Central memory CD8-positive, alpha-beta T cell (primary cell): ENCODE data around the gene CLASP1.
"Not testable (repeated sequence)": the region's sequence is repeated elsewhere in the genome, so short reads cannot be mapped to it uniquely, and the experiment has no call there.

Experiments used
- ATAC-seq: fragments of 150-1000 bp; cut with Tn5 transposase; replicated peaks from 2 replicates; pipeline ENCODE4 v1.10.0; 2022; ENCODE audit warnings: mild to moderate bottlenecking, moderate FRiP score, moderate number of reproducible peaks; ENCODE audit not compliant: poor library complexity, severe bottlenecking; ENCODE audit errors: extremely low read depth
- DNase-seq, 2 donors: peaks; one replicate each; pipeline ENCODE4 v3.0.0; 2021; ENCODE audit warnings: low spot score in 2 of 2
- H3K27ac Mint-ChIP-seq: one replicate; pipeline ENCODE4 v1.8.0; 2022; ENCODE audit warnings: low read depth, mild to moderate bottlenecking, moderate library complexity, mixed read lengths
- H3K27me3 Mint-ChIP-seq: one replicate; pipeline ENCODE4 v1.8.0; 2022; ENCODE audit warnings: mixed read lengths
- H3K36me3 Mint-ChIP-seq: one replicate; pipeline ENCODE4 v1.8.0; 2022; ENCODE audit warnings: mild to moderate bottlenecking, moderate library complexity, mixed read lengths; ENCODE audit not compliant: insufficient read depth
- H3K4me1 Mint-ChIP-seq: one replicate; pipeline ENCODE4 v1.8.0; 2022; ENCODE audit warnings: mixed read lengths
- H3K4me3 Mint-ChIP-seq: one replicate; pipeline ENCODE4 v1.8.0; 2022; ENCODE audit warnings: mild to moderate bottlenecking, moderate library complexity, mixed read lengths
- H3K9me3 Mint-ChIP-seq: one replicate; pipeline ENCODE4 v1.8.0; 2022; ENCODE audit warnings: mixed read lengths

CLASP1 gene

GRCh38 chr2:121321476-121321875 lies 327.8 kb downstream of the CLASP1 start:
- no peaks in the 10 kb centered on the region for H3K36me3 Mint-ChIP-seq
- ATAC-seq (no peak), DNase-seq (no peak)
- H3K27ac Mint-ChIP-seq: no peak overlapping the region
- H3K4me3 Mint-ChIP-seq: no peak overlapping the region
- no peaks in the 10 kb centered on the region for H3K27me3 Mint-ChIP-seq
- H3K9me3 Mint-ChIP-seq: no peaks in the 10 kb centered on the region
- peaks cover 6% of the 10 kb centered on the region for H3K4me1 Mint-ChIP-seq

GRCh38 chr2:121319941-121320340 lies 329.3 kb downstream of the CLASP1 start:
- Mint-ChIP-seq H3K27me3 (no peaks in the 10 kb centered on the region), H3K4me3 (no peak overlapping the region), H3K4me1 (no peaks in the 10 kb centered on the region), H3K9me3 (no peaks in the 10 kb centered on the region), H3K27ac (no peak overlapping the region), H3K36me3 (no peaks in the 10 kb centered on the region)
- ATAC-seq (no peak), DNase-seq (no peak)

DNA sequence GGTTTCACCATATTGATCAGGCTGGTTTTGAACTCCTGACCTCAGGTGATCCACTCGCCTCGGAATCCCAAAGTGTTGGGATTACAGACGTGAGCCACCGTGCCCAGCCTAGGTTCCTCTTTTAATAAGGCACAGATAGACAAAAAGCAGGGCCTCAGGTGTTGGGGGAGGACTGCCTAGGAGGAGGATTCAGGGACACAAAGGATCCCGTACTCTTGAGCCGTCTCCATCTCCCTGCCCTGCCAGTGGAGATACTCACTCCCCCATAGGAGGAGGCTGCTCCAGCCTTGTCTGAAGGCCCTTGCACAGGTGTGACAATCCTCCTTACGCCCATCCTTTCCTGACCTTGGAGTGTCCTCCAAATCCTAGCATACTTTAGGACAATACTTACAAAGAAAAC lies 332.3 kb downstream of the CLASP1 start:
- H3K27ac Mint-ChIP-seq: no peak overlapping the region
- H3K4me1 Mint-ChIP-seq: no peaks in the 10 kb centered on the region
- no peaks in the 10 kb centered on the region for H3K36me3 Mint-ChIP-seq
- no peak for DNase-seq
- no peak overlapping the region for H3K4me3 Mint-ChIP-seq
- no peak for ATAC-seq
- H3K9me3 Mint-ChIP-seq: no peaks in the 10 kb centered on the region
- H3K27me3 Mint-ChIP-seq: no peaks in the 10 kb centered on the region

DNA sequence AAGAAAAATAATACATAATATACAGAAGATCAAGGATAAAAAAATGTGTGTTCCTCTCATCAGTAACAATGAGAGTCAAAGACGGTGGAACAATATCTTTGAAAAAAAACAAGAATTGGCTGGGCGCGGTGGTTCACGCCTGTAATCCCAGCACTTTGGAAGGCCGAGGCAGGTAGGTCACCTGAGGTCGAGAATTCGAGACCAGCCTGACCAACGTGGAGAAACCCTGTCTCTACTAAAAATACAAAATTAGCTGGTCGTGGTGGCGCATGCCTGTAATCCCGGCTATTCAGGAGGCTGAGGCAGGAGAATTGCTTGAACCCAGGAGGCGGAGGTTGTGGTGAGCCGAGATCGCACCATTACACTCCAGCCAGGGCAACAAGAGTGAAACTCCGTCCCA lies 335.6 kb downstream of the CLASP1 start:
- peaks cover 16% of the 10 kb centered on the region for H3K4me1 Mint-ChIP-seq
- H3K4me3 Mint-ChIP-seq: not testable (repeated sequence)

GRCh38 chr2:121309801-121310200 lies 339.5 kb downstream of the CLASP1 start:
- peak overlapping the region; percentile 98 for H3K27ac Mint-ChIP-seq
- peaks cover 20% of the 10 kb centered on the region for H3K4me1 Mint-ChIP-seq
- peak in 1 of 2 donors; percentile 25 for DNase-seq
- no peaks in the 10 kb centered on the region for H3K9me3 Mint-ChIP-seq
- H3K36me3 Mint-ChIP-seq: peaks cover 9% of the 10 kb centered on the region
- H3K27me3 Mint-ChIP-seq: peaks cover 16% of the 10 kb centered on the region
- no peak overlapping the region for H3K4me3 Mint-ChIP-seq
- ATAC-seq: peak; percentile 96

More for the DNA sequence above, 335.6 kb downstream of the CLASP1 start:
- H3K27me3 Mint-ChIP-seq, H3K27ac Mint-ChIP-seq, H3K36me3 Mint-ChIP-seq, H3K9me3 Mint-ChIP-seq, ATAC-seq, DNase-seq: not testable (repeated sequence)

GRCh38 chr2:121309323-121309722 lies 339.9 kb downstream of the CLASP1 start:
- no peak for DNase-seq
- Mint-ChIP-seq H3K9me3 (no peaks in the 10 kb centered on the region), H3K36me3 (peaks cover 9% of the 10 kb centered on the region), H3K27ac (peak overlapping the region; percentile 98), H3K4me1 (peaks cover 20% of the 10 kb centered on the region), H3K27me3 (peaks cover 20% of the 10 kb centered on the region), H3K4me3 (no peak overlapping the region)
- no peak for ATAC-seq

DNA sequence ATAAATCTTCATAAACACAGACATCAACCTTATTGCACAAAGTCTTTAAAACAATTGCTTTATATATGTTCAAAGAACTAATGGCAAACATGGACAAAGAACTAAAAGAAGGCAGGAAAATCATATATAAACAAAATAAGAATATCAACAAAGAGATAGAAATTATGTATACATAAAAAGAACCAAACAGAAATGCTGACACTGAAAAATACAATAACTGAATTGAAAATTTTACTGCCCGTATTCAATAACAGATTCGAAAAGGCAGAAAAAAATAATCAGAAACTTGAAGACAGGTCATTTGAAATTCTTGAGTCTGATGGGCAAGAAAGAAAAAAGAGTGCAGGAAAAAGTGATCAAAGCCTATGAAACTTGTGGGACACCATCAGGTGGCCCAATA lies 342.2 kb downstream of the CLASP1 start:
- DNase-seq: no peak
- Mint-ChIP-seq H3K9me3 (no peaks in the 10 kb centered on the region), H3K27me3 (peaks cover 41% of the 10 kb centered on the region), H3K4me1 (peaks cover 20% of the 10 kb centered on the region), H3K4me3 (no peak overlapping the region), H3K27ac (no peak overlapping the region), H3K36me3 (peaks cover 9% of the 10 kb centered on the region)
- ATAC-seq: no peak

DNA sequence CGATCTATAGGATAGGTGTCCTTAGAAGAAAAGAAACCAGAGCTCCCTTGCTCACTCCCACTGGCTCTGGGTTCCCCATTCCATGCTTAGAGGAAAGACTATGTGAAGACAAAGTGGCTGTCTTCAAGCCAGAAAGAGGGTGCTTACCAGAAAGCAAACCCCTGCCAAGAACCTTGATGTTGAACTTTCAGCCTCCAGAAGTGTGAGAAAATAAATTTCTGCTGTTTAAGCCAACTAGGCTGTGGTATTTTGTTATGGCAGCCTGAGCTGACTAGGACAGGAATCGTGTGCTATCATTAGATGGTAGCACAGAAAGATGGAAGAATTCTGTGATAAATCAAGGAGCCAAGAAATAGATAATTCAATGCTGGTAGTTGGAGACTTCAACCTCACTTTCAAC lies 344.3 kb downstream of the CLASP1 start:
- Mint-ChIP-seq H3K36me3 (peaks cover 7% of the 10 kb centered on the region), H3K4me1 (peaks cover 16% of the 10 kb centered on the region), H3K27ac (no peak overlapping the region), H3K4me3 (no peak overlapping the region), H3K9me3 (no peaks in the 10 kb centered on the region), H3K27me3 (peaks cover 54% of the 10 kb centered on the region)
- no peak for ATAC-seq
- no peak for DNase-seq

- no peak overlapping the region for H3K4me3 Mint-ChIP-seq
- ATAC-seq (no peak), DNase-seq (no peak)
- peaks cover 54% of the 10 kb centered on the region for H3K27me3 Mint-ChIP-seq
- no peak overlapping the region for H3K27ac Mint-ChIP-seq
- peaks cover 4% of the 10 kb centered on the region for H3K4me1 Mint-ChIP-seq
- H3K36me3 Mint-ChIP-seq: no peaks in the 10 kb centered on the region
- H3K9me3 Mint-ChIP-seq: no peaks in the 10 kb centered on the region
Measured at GRCh38 chr2:121303531-121304263, 345.6 kb downstream of the CLASP1 start.

DNA sequence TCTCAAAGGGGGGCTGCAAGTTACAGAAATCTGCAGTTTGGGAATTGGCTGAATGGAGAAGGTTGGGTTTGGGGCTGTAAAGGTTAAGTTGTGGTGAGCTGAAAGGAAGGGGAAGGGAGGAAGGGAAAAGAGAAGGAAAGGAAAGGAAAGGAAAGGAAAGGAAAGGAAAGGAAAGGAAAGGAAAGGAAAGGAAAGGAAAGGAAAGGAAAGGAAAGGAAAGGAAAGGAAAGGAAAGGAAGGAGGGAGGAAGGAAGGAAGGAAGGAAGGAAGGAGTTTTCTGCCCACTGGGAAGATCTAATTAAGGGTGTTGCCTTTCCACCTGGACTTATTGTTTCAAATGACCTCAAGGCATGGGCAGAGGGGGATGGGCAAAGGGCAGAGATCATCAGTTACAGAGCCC lies 348.1 kb downstream of the CLASP1 start:
- not testable (repeated sequence) for H3K36me3 Mint-ChIP-seq, ATAC-seq, H3K4me3 Mint-ChIP-seq, H3K27ac Mint-ChIP-seq, DNase-seq, H3K4me1 Mint-ChIP-seq, H3K9me3 Mint-ChIP-seq
- peaks cover 46% of the 10 kb centered on the region for H3K27me3 Mint-ChIP-seq

DNA sequence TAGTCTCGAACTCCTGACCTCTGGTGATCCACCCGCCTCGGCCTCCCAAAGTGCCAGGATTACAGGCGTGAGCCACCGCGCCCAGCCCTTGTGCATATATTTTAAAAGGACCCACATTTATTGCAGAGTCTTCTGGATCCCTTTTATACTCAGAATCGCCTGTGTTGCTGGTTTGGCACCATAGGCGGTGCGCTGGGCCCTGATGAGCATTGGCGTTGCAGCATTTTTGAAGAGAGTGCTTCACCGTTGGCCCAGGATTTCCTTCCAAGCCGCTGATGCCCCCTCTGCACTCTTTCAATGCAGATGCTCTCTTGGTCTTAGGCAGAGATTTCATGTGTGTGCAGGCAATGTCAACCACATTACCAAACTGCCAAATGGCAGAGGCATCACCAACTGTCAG lies 350.8 kb downstream of the CLASP1 start:
- ATAC-seq (no peak), DNase-seq (no peak)
- H3K4me1 Mint-ChIP-seq: peaks cover 14% of the 10 kb centered on the region
- H3K9me3 Mint-ChIP-seq: no peaks in the 10 kb centered on the region
- H3K27me3 Mint-ChIP-seq: peaks cover 25% of the 10 kb centered on the region
- no peak overlapping the region for H3K27ac Mint-ChIP-seq
- H3K4me3 Mint-ChIP-seq: no peak overlapping the region
- H3K36me3 Mint-ChIP-seq: peaks cover 2% of the 10 kb centered on the region

- not testable (repeated sequence) for DNase-seq, H3K9me3 Mint-ChIP-seq, H3K4me3 Mint-ChIP-seq, H3K27ac Mint-ChIP-seq, H3K36me3 Mint-ChIP-seq, ATAC-seq
- Mint-ChIP-seq H3K27me3 (peaks cover 19% of the 10 kb centered on the region), H3K4me1 (peaks cover 20% of the 10 kb centered on the region)
Measured at GRCh38 chr2:121297866-121298265, 351.4 kb downstream of the CLASP1 start.

DNA sequence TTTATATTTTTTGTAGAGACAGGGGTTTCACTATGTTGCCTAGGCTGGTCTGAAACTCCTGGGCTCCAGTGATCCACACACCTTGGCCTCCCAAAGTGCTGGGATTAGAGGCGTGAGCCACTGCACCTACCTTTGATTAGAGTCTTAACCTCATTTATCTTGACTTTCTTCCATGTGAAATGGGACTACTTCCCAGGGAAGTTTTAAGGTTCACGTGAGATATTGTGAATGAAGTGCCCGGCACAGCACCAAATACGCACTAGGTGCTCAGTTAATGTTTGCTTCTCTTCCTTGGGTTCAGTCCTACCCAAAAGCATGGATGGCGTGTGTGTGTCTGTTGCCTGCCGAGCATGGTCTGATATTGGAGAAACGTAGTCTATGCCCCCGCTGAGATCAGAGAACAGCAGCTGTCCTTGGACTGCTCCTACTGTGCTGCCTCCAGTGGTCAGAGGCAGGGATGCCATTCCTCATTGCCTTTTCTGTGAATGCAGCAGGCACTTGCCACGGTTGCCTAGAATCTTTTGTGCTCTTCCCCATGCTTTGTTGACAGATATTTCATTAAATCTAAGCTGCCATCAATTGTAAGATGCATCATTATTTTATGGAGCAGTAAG lies 351.9 kb downstream of the CLASP1 start:
- DNase-seq (no peak), ATAC-seq (no peak)
- Mint-ChIP-seq H3K4me1 (peaks cover 26% of the 10 kb centered on the region), H3K27ac (no peak overlapping the region), H3K27me3 (peaks cover 13% of the 10 kb centered on the region), H3K9me3 (no peaks in the 10 kb centered on the region), H3K36me3 (peaks cover 2% of the 10 kb centered on the region), H3K4me3 (no peak overlapping the region)
